ENCODE data around the gene HBA2.
"Not testable (repeated sequence)": the region's sequence is repeated elsewhere in the genome, so short reads cannot be mapped to it uniquely, and the experiment has no call there.

The HBA2 gene

GRCh38 chr16:204046-204445 lies 31.4 kb downstream of the HBA2 start:
- not testable (repeated sequence) for DNase-seq

DNA sequence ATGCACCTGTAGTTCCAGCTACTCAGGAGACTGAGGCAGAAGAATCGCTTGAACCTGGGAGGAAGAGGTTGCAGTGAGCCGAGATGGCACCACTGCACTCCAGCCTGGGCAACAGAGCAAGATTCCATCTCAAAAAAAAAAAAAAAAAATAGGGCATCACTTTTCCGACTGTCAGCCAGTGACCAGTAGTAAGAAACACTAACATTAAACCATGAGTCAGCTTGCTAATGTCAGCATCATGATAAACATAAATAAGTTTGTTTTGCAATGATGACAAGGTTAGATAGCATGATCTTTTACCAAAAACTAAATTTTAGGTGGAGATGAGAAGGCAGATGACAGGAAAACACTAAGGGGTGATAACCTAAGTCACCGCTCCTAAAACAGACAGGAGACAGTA lies 36.7 kb downstream of the HBA2 start:
- not testable (repeated sequence) for DNase-seq

GRCh38 chr16:211631-212180 lies 39.0 kb downstream of the HBA2 start:
- DNase-seq, result not testable (repeated sequence)

DNA sequence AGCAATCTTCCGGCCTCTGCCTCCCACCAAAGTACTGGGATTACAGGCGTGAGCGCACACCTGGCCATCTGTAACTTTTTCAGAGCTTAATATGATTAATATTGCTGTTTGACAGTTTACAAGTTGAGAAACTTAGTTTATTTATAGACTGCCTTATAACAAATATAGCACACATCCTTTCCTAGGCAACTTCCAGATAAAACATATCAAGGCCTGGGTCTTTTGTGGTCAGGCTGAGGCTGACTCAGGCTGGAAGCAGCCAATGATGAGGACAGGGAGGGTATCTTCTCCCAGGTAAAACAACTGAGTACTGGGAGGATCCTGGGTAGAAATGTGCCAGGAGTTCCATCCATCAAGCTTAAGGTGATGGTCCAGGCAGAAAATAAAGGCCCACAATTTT lies 40.3 kb downstream of the HBA2 start:
- DNase-seq, result no peak

DNA sequence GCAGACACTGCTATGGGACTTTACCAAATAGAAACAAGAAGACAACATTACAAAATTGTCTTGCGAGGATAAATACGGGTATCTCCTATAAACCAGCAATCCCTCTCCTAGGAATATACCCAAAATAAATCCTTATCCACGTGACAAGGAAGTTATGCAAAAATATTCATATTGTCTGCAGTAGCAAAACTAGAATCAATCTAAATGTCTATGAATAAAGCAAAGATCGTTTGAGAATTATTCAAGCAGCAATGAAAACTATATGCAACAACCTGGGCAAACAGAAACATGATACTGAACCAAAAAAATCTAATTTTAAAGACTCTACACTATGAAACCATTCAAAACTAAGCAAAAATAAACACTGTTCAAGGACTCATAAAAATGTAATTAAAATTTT lies 47.3 kb downstream of the HBA2 start:
- DNase-seq, result no peak
